Endothelial cell of hepatic sinusoid (primary cell): ENCODE measurements around the gene ANKFN1.

Source experiments
- in situ Hi-C: cut with HindIII; loops from 2 replicates; pipeline ENCODE4 v1.10.0; 2017; ENCODE audit warnings: low sequenced_read_pairs

Gene ANKFN1

DNA sequence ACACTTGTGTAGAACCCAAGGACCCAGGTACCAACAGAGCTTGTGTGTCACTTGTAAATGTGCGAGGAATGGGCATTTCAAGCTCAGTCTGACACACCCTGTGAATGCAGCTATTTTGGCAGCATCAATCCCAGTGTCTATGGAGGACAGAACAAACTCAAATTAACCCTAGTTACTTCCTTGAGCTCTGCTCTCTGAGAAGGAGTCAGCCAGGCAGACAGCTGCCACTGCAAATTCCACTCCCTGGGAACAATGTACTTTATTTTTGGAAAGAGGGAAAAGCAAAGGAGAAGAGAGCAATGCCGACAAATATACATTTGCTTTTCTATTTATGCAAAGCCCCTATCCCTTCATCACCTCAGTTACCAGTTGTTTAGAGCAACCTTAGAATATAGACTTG lies 391.8 kb downstream of the ANKFN1 start:
- in situ Hi-C loops: no loop called here

DNA sequence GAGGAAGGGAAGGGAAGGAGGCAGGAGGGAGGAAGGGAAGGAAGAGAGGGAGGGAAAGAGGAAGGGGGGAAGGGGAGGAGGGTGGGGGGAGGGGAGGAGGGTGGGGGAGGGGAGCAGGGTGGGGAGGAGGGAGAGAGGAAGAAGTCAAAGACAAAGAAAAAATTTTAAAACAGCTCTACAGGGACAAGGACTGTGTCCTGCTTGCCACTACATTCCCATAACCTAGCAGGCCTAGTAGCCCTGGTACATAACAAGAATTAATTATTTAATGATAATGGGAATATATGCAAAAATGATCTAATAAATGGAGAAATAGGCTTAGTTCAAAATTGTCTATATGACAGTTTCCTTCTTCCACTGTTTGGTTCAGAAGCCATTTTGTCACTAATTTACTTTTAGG lies 392.7 kb downstream of the ANKFN1 start:
- in situ Hi-C loops: no loop called here

DNA sequence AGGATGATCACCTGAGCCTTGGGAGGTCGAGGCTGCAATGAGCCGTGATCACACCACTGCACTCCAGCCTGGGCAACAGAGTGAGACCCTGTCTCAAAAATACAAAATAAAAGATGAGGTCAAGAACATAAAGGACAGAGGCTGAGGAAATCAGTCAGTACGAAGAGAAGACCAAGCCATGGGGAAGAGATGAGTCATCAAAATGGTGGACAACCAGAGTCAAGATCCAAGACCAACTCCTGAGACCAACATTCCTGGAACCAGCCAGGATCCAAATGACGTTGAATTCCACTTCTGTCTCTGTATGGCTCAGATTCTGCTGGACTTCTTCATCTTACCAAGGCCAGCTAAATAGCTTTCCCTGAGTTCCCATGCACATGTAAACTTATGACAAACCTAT lies 395.4 kb downstream of the ANKFN1 start:
- in situ Hi-C loops: no loop called here

DNA sequence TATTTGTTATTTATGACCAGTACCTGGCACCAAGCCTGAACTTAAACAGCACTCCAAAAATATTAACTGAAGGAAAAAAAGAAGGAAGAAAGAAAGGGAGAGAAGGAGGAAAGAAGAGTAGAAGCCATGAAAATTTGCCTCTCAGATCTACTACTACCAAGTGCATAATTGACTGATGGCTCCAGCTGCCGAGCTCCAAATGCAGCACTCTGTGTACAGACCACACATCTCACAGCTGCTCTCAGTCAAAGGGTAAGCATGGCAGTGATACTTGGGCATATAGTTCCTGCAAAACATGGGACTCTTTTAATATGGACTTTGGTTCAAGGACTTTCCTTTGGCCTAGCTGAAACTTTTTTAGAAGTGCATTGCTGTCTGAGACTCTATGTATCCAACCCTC lies 396.2 kb downstream of the ANKFN1 start:
- in situ Hi-C loops: no loop called here

DNA sequence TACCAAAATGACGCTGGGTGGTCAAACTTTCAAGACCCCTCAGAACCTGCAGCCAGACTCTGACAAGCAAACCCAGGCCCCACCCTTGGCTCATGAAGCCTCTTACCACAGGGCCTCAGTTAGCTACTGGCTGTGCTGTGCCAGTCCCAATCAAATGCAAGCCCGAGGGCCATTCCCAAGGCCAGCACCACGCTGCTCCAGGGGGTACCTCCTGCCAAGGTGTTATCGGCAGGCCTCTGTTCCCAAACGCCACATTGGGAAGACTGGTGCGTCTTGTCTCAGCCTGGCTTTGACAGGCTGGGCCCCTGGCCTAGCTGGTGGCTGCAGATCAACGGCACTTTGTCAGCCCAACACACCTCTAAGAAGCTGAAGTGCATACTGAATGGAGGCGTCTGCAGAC lies 404.4 kb downstream of the ANKFN1 start:
- in situ Hi-C loops: loop anchor here (5.0 kb wide), 1 partner anchor 85 kb away; no protein-coding TSS in a partner anchor

DNA sequence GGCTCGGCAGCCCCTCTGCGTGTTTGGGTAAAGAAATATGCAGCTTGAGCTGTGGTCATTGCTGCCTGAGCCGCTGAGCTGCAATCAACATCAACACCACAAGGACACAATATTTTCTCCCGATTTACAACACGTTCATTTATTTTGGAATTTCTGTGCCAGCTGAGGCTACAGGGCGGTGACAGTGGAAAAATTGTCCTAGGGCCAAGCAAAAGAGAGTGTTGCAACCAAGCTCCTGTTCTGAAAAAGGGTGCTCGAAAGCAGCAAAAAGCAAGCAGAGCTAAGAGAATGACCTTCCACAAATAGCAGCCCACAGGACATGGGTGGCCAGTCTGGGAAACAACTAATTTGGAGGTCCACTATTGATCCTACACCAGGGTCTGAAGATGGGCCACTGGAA lies 404.8 kb downstream of the ANKFN1 start:
- in situ Hi-C loops: loop anchor here (5.0 kb wide), 1 partner anchor 84 kb away; no protein-coding TSS in a partner anchor
